GDM1 (cell line): ENCODE data around the gene C10orf90.

Source experiments
- DNase-seq: peaks from one replicate; lab custom pipeline; 2025; lab: John Stamatoyannopoulos, UW

The C10orf90 gene, protein sequence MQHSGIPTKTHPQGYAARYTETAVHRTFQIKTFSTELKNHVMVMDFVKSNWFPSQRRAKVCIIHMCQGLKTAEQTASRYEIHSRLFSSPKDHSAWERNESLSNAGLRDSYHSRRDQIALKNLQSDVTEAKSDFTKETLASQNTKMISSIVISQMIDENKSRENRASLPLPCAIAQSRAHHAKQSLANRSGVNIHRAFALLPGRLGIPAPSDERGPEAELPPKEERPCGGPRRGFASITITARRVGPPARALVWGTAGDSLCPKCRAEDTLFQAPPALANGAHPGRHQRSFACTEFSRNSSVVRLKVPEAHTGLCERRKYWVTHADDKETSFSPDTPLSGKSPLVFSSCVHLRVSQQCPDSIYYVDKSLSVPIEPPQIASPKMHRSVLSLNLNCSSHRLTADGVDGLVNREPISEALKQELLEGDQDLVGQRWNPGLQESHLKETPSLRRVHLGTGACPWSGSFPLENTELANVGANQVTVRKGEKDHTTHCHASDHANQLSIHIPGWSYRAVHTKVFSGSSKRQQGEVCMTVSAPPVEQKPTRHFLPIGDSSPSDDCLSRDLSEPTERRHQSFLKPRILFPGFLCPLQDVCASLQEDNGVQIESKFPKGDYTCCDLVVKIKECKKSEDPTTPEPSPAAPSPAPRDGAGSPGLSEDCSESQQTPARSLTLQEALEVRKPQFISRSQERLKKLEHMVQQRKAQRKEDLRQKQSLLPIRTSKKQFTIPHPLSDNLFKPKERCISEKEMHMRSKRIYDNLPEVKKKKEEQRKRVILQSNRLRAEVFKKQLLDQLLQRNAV

GRCh38 chr10:126670056-126670894, at the start of gene C10orf90:
Gene C10orf90, minus strand, starts transcription at chr10:126670693. Its CDS starts 213 bp downstream, at chr10:126670480.
- no peak for DNase-seq

- no peak for DNase-seq
Measured at GRCh38 chr10:126716366-126716765, 45.9 kb upstream of the C10orf90 start.

DNA sequence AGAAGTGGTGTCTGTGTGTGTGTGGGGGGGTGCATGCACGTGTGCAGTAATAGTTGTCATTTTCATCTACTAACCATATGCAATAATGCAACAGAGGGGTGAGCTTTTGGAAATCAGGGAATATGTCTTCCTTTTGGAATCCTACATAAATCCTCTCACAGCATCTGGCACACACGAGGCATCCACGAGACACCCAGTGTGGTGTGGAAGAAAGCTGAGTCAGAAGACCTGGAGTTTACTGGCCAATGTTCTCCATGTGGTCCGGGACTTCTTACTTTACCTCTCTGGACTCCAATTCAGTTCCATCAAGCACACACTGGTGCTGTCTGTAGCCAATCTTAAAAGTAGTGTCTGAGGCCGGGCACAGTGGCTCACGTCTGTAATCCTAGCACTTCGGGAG, 43.1 kb upstream of the C10orf90 start:
- no peak for DNase-seq

DNA sequence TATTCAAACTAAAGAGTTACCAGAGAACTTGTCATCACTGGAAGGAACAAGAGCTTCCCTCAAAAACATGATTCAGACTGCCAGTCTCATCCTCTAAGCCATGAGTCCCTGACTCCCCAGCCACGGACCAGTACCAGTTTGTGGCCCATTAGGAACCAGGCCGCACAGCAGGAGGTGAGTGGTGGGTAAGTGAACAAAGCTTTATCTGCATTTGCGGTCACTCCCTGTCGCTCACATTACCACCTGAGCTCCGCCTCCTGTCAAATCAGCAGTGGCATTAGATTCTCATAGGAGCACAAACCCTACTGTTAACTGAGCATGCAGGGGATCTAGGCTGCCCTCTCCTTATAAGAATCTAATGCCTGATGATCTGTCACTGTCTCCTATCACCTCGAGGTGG, 42.2 kb upstream of the C10orf90 start:
- DNase-seq = no peak

DNA sequence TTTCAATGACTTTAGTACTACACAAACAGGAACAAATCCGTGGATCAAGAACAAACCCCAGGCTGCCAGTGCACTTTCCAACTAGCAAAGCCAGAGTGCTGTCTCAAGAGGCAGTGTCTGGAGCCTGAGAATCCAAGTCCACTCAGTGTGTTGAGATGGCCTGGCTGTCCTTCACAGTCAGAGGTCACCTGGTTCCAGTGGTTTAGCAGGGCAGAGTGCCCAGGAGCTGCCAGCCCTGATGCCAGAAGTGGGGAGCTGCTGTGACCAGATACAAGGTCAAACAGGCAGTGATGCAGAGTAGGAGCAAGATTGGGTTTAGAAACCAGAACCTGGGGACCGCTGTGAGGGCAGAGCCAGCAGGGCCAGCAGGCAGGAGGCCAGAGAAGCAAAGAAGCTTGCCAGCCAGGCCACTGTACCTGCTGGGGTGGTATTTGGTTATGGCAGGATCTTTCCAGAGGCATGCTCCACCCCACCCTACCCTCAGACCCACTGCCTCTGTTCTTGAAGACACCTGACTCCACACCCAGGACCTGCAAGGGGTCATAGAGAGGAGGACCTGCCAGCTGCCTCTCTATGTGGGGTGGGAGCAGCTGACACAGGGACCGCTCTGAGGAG, 35.6 kb upstream of the C10orf90 start:
- no peak for DNase-seq

- DNase-seq = no peak
Measured at GRCh38 chr10:126705131-126705530, 34.6 kb upstream of the C10orf90 start.

- DNase-seq = no peak
Measured at GRCh38 chr10:126704649-126705048, 34.2 kb upstream of the C10orf90 start.

GRCh38 chr10:126702181-126702580, 31.7 kb upstream of the C10orf90 start:
- DNase-seq = no peak

- DNase-seq = no peak
Measured at GRCh38 chr10:126701526-126701925, 31.0 kb upstream of the C10orf90 start.

- DNase-seq = no peak
Measured at GRCh38 chr10:126696684-126697083, 26.2 kb upstream of the C10orf90 start.

DNA sequence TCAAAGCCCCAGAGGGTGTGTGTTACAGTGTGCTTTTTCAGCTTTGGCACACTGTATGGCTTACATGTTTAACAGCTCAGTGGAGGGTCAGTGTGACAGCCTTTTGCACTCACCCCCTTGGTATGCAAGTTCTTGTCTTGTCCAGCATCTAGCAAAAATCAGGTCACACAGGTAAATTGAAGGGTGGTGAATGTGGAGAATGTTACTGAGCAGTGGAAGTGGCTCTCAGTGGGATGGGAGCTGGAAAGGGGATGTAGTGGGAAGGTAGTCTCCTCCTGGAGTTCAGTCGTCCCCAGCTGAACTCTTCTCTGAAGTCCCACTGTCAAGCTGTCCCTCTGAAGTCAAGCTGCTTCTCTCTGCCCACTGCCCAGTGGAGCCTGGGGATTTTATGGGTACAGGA, 21.0 kb upstream of the C10orf90 start:
- DNase-seq = no peak

- no peak for DNase-seq
Measured at GRCh38 chr10:126690534-126690933, 20.0 kb upstream of the C10orf90 start.

DNA sequence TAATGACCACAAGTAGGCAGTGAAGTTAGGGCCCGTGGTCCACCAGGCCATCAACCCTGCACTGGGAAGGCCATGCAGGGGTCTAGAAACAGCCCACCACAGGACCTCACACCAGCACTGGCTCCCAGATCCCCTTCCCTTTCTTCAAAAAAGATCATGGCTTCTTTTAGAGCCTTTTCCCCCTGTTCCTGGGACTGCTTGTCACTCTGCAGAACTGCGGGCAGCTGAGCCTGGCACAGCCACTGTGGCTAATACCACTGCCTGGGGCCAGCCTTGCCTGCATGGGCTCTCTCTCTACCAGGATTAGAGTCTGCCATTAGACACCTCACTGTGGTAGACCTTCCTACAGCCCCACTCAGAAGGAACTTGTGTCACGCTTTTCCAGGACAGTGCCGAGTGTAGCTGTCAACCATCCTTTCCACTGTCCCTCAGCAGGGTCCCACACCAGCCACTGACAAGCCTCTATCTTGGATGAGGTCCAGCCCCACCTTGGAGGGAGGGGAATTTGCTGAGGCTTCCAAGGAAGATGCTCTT, 19.0 kb upstream of the C10orf90 start:
- no peak for DNase-seq

GRCh38 chr10:126687121-126687606, 16.7 kb upstream of the C10orf90 start:
- DNase-seq = no peak

GRCh38 chr10:126686719-126687118, 16.2 kb upstream of the C10orf90 start:
- no peak for DNase-seq

GRCh38 chr10:126686268-126686667, 15.8 kb upstream of the C10orf90 start:
- no peak for DNase-seq

DNA sequence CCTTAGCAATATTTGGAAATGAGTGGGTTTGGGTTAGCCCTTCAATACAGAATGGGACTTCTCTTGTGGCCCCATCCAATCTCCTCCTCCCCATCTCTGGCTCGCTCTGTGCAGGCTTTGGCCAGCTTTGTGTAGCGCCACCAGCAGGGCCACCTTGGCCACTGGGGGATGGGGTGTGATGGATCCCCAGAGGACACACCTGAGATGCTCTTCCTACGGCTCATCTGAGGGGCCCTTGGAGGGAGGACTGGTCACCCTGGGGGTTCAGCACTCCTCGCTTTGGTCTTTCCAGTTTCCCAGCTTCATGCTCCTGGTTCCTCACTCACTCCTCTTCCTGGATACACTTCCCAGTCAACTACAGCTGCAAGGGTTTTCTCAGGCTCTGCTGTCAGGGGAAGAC, 15.3 kb upstream of the C10orf90 start:
- no peak for DNase-seq

- DNase-seq = no peak
Measured at GRCh38 chr10:126684171-126684745, 13.8 kb upstream of the C10orf90 start.

GRCh38 chr10:126683466-126683865, 13.0 kb upstream of the C10orf90 start:
- no peak for DNase-seq

DNA sequence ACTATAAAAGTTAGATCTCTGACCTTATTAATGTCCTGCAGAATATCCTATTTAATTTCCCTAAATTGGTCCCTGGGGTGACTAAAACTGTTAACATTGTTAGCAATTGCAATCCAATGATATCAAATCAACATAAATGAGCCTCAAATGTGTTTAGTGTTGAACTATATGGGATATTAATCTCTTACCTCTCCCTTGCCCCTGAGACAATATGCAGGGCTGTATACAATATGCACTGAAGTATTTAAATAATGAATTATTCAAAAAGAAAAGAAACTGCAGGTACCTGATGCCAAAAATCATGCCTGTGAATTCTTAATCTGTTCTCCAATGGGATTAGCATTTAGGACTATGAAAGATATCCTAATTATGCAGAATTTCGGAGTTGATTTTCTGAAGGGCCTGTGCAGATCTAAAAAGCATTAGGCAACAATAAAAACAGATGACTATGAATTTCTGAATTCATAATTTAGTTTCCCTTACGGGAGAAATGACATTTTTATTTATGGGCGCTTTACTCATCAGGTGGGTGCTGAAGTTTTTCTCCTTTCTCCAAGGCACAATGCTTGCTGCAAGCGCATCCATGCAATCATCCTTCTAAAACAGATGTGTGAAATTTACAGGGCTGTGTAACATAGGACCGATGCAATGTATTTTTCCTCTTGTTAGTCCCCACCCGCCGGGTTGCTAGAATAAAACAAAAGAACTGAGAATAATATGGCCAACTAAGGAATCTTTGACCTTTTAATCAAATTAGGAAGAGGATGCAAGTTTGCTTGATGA, 5.4 kb upstream of the C10orf90 start:
- DNase-seq = no peak
